CD4-positive, alpha-beta T cell treated with Interleukin-4 for 4 hours (primary cell): Measurements from ENCODE around the gene GRID2IP.
"Not testable (repeated sequence)": the region's sequence is repeated elsewhere in the genome, so short reads cannot be mapped to it uniquely, and the experiment has no call there.

ENCODE experiments used
- DNase-seq: peaks from one replicate; pipeline ENCODE4 v3.0.0-alpha.2; 2020

Gene GRID2IP

DNA sequence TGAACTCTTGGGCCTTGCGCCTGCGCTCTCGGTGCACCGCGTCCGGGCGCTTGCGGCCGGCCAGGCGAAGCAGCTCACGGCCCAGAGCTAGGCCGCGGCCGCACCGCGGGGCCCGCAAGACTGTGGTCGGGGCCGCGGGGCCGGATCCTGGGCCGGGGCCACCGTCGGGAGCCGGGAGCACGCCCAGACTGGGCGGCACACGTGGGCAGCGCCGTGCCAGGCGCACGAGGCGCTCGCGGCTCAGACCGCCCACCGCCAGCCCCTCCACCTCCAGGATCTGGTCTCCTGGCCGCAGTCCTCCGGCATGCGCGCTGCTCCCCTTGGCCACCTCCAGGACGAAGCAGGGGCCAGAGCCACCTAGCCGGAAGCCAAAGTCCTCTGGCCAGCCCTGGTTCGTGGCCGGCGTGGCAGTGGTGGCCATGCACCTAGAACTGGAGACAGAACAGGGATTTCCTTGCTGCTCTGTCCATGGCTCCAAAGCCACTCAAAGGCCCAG lies at the start of gene GRID2IP:
Gene GRID2IP, minus strand, starts transcription at position 446 of the 496 bp plus-strand sequence. Its CDS starts 25 bp downstream, at position 421.
- no peak for DNase-seq

DNA sequence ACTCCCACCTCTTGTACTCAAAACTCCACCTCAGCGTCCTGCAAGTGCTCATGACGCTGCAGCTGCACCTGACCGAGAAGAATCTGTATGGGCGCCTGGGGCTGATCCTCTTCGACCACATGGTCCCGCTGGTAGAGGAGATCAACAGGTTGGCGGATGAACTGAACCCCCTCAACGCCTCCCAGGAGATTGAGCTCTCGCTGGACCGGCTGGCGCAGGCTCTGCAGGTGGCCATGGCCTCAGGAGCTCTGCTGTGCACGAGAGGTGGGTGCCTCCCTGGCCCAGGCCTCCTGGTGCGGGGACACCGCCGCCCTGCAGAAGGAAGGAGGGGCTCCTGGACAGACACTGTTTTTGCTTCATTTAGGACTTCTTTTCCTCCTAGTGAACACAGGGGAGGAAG lies 48.8 kb upstream of the GRID2IP start:
- DNase-seq, result no peak

GRCh38 chr7:6590645-6591110 lies 39.4 kb upstream of the GRID2IP start:
- DNase-seq, result no peak

GRCh38 chr7:6589829-6590644 lies 38.8 kb upstream of the GRID2IP start, which contains the start of gene INTS15:
Gene INTS15 (plus strand): TSS chr7:6590021. CDS start chr7:6590284, 263 bp downstream.
- peak; percentile 78 for DNase-seq

- no peak for DNase-seq
Observed at GRCh38 chr7:6589151-6589828, 38.0 kb upstream of the GRID2IP start.

DNA sequence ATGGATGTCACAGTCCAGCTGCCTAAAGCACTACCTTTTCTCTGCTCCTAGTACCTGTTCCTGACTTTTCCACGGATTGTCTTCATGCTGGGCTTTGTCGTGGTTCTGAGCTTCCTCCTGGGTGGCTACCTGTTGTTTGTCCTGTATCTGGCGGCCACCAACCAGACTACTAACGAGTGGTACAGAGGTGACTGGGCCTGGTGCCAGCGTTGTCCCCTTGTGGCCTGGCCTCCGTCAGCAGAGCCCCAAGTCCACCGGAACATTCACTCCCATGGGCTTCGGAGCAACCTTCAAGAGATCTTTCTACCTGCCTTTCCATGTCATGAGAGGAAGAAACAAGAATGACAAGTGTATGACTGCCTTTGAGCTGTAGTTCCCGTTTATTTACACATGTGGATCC lies 37.3 kb upstream of the GRID2IP start:
- no peak for DNase-seq

DNA sequence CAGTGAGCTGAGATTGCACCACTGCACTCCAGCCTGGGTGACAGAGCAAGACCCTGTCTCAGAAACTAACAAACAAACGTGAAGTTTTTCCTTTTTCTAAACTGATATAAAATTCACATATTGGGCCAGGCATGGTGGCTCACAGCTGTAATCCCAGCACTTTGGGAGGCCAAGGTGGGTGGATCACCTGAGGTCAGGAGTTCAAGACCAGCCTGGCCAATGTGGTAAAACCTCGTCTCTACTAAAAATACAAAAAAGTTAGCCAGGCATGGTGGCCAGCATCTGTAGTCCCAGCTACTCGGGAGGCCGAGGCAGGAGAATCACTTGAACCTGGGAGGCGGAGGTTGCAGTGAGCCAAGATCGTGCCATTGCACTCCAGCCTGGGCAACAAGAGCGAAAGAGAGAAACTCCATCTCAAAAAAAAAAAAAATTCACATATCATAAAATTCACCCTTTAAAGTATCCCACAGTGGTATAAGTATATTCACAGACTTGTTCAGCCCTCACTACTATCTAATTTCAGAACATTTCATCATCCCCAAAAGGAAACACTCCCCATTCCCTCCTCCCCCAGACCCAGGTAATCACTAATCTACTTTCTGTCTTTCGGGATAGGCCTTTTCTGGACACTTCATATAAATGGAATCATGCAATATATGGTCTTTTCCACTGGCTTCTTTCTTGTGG lies 34.6 kb upstream of the GRID2IP start:
- not testable (repeated sequence) for DNase-seq

DNA sequence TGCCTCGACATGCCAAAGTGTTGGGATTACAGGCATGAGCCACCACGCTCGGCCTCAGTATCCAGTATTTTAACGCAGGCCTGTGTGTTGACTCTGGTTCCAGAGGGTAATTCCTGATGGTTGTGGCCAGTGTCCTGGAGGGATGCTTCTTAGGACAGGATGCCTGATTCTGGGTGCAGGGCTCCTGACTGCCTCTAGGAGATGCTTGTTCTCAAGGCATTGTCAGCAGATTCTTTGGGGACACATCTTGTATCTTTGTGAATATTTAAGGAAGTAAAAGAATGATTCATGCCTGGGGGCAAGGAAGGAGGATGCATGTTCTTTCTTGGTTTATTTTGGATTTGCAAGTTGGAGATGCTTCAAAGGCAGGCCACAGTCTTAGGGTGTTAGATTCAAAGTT lies 28.2 kb upstream of the GRID2IP start:
- DNase-seq, result no peak

DNA sequence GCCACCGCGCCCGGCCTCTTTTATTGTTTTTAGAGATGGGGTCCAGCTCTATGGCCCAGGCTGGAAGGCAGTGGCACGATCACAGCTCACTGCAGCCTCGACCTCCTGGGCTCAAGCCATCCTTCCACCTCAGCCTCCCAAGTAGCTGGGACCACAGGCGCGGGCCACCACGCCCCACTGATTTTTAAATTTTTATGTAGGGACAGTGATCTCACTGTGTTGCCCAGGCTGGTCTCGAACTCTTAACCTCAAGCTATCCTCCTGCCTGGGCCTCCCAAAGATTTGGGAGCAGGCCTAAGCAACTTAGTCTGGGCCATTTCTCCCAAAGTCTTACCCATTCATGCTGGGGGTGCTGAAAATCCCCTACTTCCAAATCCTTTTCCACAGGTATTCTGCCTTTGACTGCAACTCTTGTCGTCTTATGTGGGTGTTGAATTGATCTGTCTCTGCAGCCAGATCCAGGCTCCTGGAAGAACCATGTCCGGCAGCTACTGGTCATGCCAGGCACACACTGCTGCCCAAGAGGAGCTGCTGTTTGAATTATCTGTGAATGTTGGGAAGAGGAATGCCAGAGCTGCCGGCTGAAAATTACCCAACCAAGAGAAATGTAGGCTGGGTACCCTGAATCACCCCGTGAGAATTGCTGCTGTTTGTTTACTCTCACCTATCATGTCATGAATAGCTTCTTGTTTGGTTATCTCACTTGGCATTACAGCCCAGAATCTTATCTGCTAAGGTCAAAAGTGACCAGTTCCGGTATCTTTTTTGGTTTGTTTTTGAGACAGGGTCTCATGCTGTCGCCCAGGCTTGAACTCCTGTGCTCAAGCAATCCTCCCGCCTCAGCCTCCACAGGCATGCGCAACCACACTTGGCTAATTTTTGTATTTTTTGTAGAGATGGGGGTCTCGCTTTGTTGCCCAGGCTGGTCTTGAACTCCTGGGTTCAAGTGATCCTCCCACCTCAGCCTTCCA lies 27.1 kb upstream of the GRID2IP start:
- no peak for DNase-seq

- DNase-seq, result peak; percentile 84
Observed at GRCh38 chr7:6577369-6578113, 26.3 kb upstream of the GRID2IP start, which contains the start of gene ZDHHC4. Gene ZDHHC4 (plus strand): TSS chr7:6577454. CDS start chr7:6580562, 3,108 bp downstream.

DNA sequence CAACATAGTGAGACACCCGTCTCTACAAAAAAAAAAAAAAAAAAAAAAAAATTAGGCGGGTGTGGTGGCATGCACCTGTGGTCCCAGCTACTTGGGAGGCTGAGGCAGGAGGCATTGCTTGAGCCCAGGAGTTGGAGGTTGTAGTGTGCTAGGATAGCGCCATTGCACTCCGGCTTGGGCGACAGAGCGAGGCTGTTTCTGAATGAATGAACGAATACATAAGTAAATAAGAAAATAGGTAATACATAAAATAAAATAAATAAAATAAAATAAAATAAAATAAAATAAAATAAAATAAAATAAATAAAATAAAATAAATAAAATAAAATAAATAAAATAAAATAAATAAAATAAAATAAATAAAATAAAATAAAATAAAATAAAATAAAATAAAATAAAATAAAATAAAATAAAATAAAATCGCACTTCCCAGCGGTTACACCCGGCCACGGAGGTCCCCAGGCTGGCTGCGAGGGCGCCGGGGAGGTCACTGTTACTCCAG lies 25.7 kb upstream of the GRID2IP start:
- DNase-seq, result not testable (repeated sequence)

DNA sequence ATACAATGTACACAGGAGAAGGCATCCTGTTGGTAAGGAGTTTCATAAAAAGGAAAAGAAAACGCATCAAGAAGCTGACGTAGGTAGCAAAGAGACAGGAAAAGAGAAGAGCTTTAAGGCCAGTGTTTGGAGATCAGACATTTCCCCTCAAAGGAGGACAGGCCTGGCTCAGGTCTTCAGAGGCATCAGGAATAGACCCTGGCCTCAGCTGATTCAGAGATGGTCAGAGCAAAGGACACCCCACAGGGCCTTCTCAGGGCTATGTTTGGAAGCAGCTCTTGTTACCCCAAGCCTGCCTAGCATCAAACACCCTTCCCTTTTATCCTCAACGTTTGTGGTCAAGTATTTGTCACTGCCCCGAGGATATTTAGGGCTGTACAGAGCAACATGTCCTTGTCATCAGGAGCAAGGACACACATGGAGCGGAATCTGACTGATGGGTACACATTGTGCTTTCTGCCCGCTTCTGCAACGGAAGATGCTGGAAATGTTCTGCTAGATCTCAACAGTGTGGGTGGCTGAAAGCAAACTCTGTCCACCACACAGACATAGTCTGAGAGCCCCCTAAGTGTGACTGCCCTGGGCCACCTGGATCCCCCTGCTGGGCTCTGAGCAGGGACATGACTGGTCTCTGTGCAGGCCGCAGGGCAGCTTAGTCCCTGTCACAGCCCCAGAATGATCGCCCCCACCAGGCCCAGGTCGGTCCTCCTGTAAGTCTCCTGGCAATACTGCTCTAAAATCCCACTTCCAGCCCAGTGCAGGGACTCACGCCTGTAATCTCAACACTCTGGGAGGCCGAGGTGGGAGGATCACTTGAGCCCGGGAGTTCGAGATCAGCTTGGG lies 25.0 kb upstream of the GRID2IP start:
- DNase-seq, result no peak

DNA sequence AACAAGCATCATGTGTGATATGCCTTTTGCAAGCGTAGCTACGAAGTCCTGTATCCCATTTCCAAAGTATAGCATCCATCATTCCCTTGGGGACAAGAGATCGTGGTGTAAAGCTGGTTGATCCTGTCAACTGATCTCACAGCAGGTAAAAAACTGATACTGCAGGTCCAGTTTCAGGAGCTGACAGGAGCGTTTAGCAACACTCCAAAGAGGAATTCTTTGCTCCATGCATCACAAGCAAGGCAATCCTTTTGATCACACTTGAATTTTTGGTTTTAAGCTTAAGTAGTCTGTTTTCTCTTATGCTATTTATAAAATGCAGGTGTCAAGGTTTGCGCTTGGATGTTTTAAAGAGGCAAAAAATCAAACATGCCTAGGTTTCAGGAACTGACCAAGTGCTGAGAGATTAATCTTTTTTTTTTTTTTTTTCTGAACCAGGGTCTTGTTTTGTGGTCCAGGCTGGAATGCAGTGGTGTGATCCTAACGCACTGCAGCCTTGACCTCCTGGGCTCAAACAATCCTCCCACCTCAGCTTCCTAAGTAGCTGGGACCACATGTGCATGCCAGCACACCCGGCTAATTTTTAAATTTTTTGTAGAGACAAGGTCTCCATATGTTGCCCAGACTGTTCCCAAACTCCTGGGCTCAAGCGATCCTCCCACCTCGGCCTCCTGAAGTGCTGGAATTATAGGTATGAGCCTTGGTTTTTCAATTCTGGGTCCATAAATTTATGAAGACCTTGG lies 24.2 kb upstream of the GRID2IP start:
- no peak for DNase-seq

DNA sequence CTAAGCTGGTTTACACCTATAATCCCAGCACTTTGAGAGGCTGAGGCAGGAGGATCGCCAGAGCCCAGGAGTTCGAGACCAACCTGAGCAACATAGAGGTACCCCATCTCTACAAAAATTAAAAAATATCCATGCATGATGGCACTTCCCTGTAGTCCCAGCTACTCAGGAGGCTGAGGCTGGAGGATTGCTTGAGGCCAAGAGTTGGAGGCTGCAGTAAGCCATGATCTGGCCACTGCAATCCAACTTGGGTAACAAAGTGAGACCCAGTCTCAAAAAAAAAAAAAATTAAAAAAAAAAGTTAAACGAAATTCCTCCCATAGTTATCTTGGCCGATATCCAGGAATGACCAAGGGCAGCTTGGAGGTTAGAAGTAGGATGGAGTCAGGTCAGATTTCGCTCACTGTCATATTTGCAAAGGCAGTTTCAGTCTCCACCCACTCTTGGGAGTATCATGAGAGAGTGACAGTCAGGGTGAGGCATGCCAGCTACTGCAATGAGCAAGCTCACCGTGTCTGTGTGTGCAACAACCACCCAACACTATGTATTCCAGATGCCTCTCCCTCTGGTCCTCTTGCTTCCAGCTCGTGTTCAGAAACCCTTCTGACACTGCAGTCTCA lies 20.0 kb upstream of the GRID2IP start:
- DNase-seq, result no peak

GRCh38 chr7:6567886-6568285 lies 16.6 kb upstream of the GRID2IP start:
- no peak for DNase-seq

DNA sequence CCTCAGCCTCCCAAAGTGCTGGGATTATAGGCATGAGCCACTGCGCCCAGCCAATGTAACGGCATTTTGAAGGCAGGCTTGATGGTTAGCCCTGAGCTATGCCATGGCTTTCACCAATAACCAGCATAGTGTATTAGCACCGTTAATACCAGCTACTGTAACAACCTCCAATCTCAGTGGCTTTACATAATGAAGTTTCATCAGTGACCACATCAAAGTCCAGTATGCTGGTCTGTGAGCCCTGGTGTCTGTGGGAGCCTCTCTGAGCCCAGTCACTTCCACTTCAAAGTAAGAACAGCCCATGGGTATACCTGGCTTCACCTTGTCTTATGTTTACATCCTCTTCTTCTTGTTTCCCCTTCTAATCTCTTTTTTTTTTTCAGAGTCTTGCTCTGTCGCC lies 14.4 kb upstream of the GRID2IP start:
- DNase-seq, result no peak

GRCh38 chr7:6563936-6564770 lies 12.9 kb upstream of the GRID2IP start:
- DNase-seq, result no peak

GRCh38 chr7:6562106-6562505 lies 10.8 kb upstream of the GRID2IP start:
- no peak for DNase-seq
